ENCODE data around the gene NME1. TPM values are rescaled to one million over a fixed set of nuclear protein-coding genes. Genes with fewer than 3 reads are reported as not detected.
A peak's percentile ranks its signal among the peaks of the same experiment; 100 is the strongest.

Gene NME1
- total RNA-seq, 1 experiment from 2014 or later = 220 TPM

DNA sequence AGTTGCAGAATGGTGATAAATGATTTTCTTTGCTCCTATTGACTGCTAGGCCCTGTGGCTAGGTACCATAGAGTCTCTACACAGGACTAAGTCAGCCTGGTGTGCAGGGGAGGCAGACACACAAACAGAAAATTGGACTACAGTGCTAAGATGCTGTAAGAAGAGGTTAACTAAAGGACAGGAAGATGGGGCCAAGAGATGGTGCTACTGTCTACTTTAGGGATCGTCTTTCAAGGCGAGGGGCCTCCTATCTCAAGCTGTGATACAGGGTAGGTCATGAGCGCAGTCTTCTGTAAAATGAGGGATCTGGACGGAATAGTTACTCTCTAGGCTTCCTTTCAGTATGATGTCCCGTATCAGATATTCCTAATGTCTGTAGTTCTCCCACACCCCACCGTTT, 817 bp downstream of the NME1 start:
- H2BK5ac ChIP-seq (ENCODE audit: insufficient read length, low read length) = no peak overlapping the region
- no peak for DNase-seq
- H3K23me2 ChIP-seq (ENCODE audit: insufficient read length, low read depth, low read length, poor library complexity, severe bottlenecking) = peaks cover 4% of the 10 kb centered on the region
- WGBS (ENCODE audit: extremely low coverage, insufficient read length, low lambda C conversion rate) = no CpG with 5 or more reads among the region's 6 CpGs
- peaks cover 19% of the 10 kb centered on the region for H3K79me2 ChIP-seq (ENCODE audit: insufficient read depth, low read length)
- no peak overlapping the region for H2BK15ac ChIP-seq (ENCODE audit: low read depth, low read length)
- no peak overlapping the region for H3K4ac ChIP-seq (ENCODE audit: low read depth, low read length)
- peak overlapping the region; percentile 94 for H3K4me2 ChIP-seq (ENCODE audit: insufficient read depth, insufficient read length, low read length)
- peak overlapping the region; percentile 69 for H4K5ac ChIP-seq (ENCODE audit: insufficient read length, low read depth, low read length)
- H3K9me3 ChIP-seq (ENCODE audit: control insufficient read depth, low read depth, low read length) = no peaks in the 10 kb centered on the region
- Mint-ChIP-seq H3K36me3 (ENCODE audit: insufficient read depth in 1 of 3, low read depth in 3 of 3) (peaks cover 10 to 38% (median 25%) of the 10 kb centered on the region in 3 experiments; a peak in 6 of 7 replicates), H3K9me3 (no peaks in the 10 kb centered on the region), H3K27ac (no peak overlapping the region), H3K4me3 (no peak overlapping the region), H3K4me1 (no peaks in the 10 kb centered on the region; a peak in 1 of 4 replicates), H3K27me3 (ENCODE audit: low read depth) (no peaks in the 10 kb centered on the region)
- H4K91ac ChIP-seq (ENCODE audit: insufficient read length, low read depth, low read length) = no peak overlapping the region
- H4K8ac ChIP-seq (replicated peaks; ENCODE audit: insufficient read length, low read depth, low read length) = peak overlapping the region; percentile 15
- no peaks in the 10 kb centered on the region for H3K79me1 ChIP-seq (ENCODE audit: insufficient read depth, low read depth, low read length, poor library complexity, severe bottlenecking)
- peak overlapping the region; percentile 18 for H3K18ac ChIP-seq (ENCODE audit: insufficient read length, low read depth, low read length)
- no peak overlapping the region for H2BK120ac ChIP-seq (ENCODE audit: low read depth, low read length, poor library complexity, severe bottlenecking)
- no peak overlapping the region for H3K14ac ChIP-seq (ENCODE audit: insufficient read depth, low read length)
- H3K23ac ChIP-seq (ENCODE audit: insufficient read length, low read depth, low read length) = no peak overlapping the region
- no peak overlapping the region for H2AK5ac ChIP-seq (ENCODE audit: insufficient read length, low read length)
- no peak overlapping the region for H2BK12ac ChIP-seq (ENCODE audit: insufficient read length, low read depth, low read length)
- H2AFZ ChIP-seq (ENCODE audit: low read length) = no peak overlapping the region
- H3K27ac ChIP-seq (ENCODE audit: insufficient read length, low read depth, low read length) = no peak overlapping the region
- no peaks in the 10 kb centered on the region for H3K27me3 ChIP-seq (ENCODE audit: insufficient read depth, low read length)
- no peaks in the 10 kb centered on the region for H3K4me1 ChIP-seq (ENCODE audit: insufficient read depth, low read length)
- no peak overlapping the region for H2BK20ac ChIP-seq (ENCODE audit: low read depth, low read length, poor library complexity, severe bottlenecking)
- H3K9ac ChIP-seq (ENCODE audit: extremely low read depth, insufficient read length, low read length) = peak overlapping the region; percentile 91
- no peaks in the 10 kb centered on the region for H4K20me1 ChIP-seq (ENCODE audit: control insufficient read depth, insufficient read depth, insufficient read length)
- H3K56ac ChIP-seq (ENCODE audit: insufficient read length, low read depth, low read length) = no peak overlapping the region
- TF ChIP-seq, protein P1, sequence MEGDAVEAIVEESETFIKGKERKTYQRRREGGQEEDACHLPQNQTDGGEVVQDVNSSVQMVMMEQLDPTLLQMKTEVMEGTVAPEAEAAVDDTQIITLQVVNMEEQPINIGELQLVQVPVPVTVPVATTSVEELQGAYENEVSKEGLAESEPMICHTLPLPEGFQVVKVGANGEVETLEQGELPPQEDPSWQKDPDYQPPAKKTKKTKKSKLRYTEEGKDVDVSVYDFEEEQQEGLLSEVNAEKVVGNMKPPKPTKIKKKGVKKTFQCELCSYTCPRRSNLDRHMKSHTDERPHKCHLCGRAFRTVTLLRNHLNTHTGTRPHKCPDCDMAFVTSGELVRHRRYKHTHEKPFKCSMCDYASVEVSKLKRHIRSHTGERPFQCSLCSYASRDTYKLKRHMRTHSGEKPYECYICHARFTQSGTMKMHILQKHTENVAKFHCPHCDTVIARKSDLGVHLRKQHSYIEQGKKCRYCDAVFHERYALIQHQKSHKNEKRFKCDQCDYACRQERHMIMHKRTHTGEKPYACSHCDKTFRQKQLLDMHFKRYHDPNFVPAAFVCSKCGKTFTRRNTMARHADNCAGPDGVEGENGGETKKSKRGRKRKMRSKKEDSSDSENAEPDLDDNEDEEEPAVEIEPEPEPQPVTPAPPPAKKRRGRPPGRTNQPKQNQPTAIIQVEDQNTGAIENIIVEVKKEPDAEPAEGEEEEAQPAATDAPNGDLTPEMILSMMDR (conservative IDR thresholded peaks at IDR 0.05) = no peak
- H3T11ph ChIP-seq (ENCODE audit: low read length) = no peak overlapping the region

All from H9 (cell line).